ENCODE results near the gene HINT2.
A peak's percentile ranks its signal among the peaks of the same experiment; 100 is the strongest.

Gene HINT2

GRCh38 chr9:35814841-35815543, at the start of gene HINT2:
Gene HINT2, minus strand, starts transcription at chr9:35815042. Its CDS starts 63 bp downstream, at chr9:35814979.
- TF ChIP-seq, protein P1, sequence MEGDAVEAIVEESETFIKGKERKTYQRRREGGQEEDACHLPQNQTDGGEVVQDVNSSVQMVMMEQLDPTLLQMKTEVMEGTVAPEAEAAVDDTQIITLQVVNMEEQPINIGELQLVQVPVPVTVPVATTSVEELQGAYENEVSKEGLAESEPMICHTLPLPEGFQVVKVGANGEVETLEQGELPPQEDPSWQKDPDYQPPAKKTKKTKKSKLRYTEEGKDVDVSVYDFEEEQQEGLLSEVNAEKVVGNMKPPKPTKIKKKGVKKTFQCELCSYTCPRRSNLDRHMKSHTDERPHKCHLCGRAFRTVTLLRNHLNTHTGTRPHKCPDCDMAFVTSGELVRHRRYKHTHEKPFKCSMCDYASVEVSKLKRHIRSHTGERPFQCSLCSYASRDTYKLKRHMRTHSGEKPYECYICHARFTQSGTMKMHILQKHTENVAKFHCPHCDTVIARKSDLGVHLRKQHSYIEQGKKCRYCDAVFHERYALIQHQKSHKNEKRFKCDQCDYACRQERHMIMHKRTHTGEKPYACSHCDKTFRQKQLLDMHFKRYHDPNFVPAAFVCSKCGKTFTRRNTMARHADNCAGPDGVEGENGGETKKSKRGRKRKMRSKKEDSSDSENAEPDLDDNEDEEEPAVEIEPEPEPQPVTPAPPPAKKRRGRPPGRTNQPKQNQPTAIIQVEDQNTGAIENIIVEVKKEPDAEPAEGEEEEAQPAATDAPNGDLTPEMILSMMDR (IDR thresholded peaks at IDR 0.05; ENCODE audit: poor library complexity, severe bottlenecking), result peak; percentile 14
- Histone ChIP-seq H3K27me3 (ENCODE audit: insufficient read depth, poor library complexity, severe bottlenecking) (no peaks in the 10 kb centered on the region), H3K4me3 (ENCODE audit: severe bottlenecking) (peak within 1 kb of the TSS; percentile 82), H3K27ac (ENCODE audit: poor library complexity, severe bottlenecking) (peak within 1 kb of the TSS; percentile 81), H3K9me3 (ENCODE audit: severe bottlenecking) (no peaks in the 10 kb centered on the region), H3K4me1 (ENCODE audit: insufficient read depth, poor library complexity, severe bottlenecking) (no peaks in the 10 kb centered on the region), H3K36me3 (ENCODE audit: low read depth) (no peaks in the 10 kb centered on the region; the same call in 1 of the 2 replicates)
- peak; percentile 97 for DNase-seq (ENCODE audit: low spot score)
- ATAC-seq (ENCODE audit: low read depth), result peak; percentile 90

- ATAC-seq (ENCODE audit: low read depth), result no peak
- Histone ChIP-seq H3K36me3 (ENCODE audit: low read depth) (no peaks in the 10 kb centered on the region), H3K4me3 (ENCODE audit: severe bottlenecking) (no peak overlapping the region), H3K9me3 (ENCODE audit: severe bottlenecking) (no peaks in the 10 kb centered on the region), H3K27me3 (ENCODE audit: insufficient read depth, poor library complexity, severe bottlenecking) (no peaks in the 10 kb centered on the region), H3K27ac (ENCODE audit: poor library complexity, severe bottlenecking) (no peak overlapping the region), H3K4me1 (ENCODE audit: insufficient read depth, poor library complexity, severe bottlenecking) (no peaks in the 10 kb centered on the region)
- no peak for DNase-seq (ENCODE audit: low spot score)
- TF ChIP-seq, protein P1 (IDR thresholded peaks at IDR 0.05; ENCODE audit: poor library complexity, severe bottlenecking), result no peak
These were observed 48.7 kb upstream of the HINT2 start for GRCh38 chr9:35863583-35863982.

- Histone ChIP-seq H3K36me3 (ENCODE audit: low read depth) (no peaks in the 10 kb centered on the region), H3K27ac (ENCODE audit: poor library complexity, severe bottlenecking) (no peak overlapping the region), H3K4me3 (ENCODE audit: severe bottlenecking) (no peak overlapping the region), H3K27me3 (ENCODE audit: insufficient read depth, poor library complexity, severe bottlenecking) (no peaks in the 10 kb centered on the region), H3K9me3 (ENCODE audit: severe bottlenecking) (no peaks in the 10 kb centered on the region), H3K4me1 (ENCODE audit: insufficient read depth, poor library complexity, severe bottlenecking) (no peaks in the 10 kb centered on the region)
- ATAC-seq (ENCODE audit: low read depth) (no peak), DNase-seq (ENCODE audit: low spot score) (no peak)
- TF ChIP-seq, protein P1 (IDR thresholded peaks at IDR 0.05; ENCODE audit: poor library complexity, severe bottlenecking), result no peak
These were observed 47.5 kb upstream of the HINT2 start for GRCh38 chr9:35862328-35862727.

DNA sequence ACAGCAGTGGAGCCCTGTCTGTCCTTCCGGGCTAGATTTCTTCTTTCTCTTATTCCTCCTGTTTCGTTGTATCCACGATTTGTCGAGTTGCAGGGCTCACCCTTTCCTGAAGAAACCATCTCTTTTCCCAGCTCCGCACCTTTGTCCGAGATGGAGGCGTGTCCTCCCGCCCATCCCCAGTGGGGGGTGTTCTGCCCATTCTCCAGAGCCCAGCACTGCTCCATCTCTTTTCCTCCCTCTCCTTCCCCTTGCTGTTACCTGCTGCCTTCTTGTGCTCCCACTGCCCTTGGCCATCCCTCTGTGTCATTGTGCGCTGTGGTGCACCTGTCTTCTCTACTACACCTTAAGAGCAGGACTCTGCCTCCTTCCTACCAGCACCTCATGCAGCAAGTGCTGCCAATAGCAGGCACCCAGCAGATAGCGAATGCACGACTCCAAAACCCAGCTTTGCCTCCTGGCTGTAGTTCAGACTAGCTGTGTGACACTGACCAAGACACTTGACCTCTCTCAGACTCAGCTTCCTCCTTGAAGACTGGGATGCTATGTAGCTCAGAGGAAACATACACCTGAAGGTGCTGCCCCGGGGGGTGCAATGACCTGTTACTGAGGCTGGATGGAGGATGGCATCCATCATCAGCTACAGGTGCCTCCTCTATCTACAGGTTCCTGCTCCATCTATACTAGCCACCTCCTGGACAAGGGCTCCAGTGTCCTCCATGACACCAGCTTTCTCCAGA, 46.5 kb upstream of the HINT2 start:
- Histone ChIP-seq H3K27me3 (ENCODE audit: insufficient read depth, poor library complexity, severe bottlenecking) (no peaks in the 10 kb centered on the region), H3K4me1 (ENCODE audit: insufficient read depth, poor library complexity, severe bottlenecking) (no peaks in the 10 kb centered on the region), H3K4me3 (ENCODE audit: severe bottlenecking) (no peak overlapping the region), H3K27ac (ENCODE audit: poor library complexity, severe bottlenecking) (no peak overlapping the region), H3K9me3 (ENCODE audit: severe bottlenecking) (no peaks in the 10 kb centered on the region), H3K36me3 (ENCODE audit: low read depth) (no peaks in the 10 kb centered on the region)
- TF ChIP-seq, protein P1 (IDR thresholded peaks at IDR 0.05; ENCODE audit: poor library complexity, severe bottlenecking), result no peak
- ATAC-seq (ENCODE audit: low read depth), result no peak
- no peak for DNase-seq (ENCODE audit: low spot score)

DNA sequence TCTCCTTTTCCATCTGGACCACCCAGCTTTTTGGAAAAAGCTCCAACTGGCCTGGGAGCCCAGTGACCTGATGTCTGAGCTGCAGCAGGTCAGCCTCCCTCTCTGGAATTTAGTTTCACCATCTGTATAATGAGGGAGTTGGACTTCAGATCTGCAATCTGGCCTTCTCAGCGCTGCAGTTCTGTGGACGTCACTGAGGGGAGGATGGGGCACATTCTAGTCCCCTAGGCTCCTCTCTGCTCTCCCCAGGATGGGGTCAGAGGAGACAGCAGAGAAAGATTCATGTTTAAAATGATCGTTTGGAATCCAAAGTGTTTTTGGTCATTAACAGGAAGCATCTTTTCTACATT, 45.1 kb upstream of the HINT2 start:
- Histone ChIP-seq H3K36me3 (ENCODE audit: low read depth) (no peaks in the 10 kb centered on the region), H3K4me3 (ENCODE audit: severe bottlenecking) (no peak overlapping the region), H3K9me3 (ENCODE audit: severe bottlenecking) (no peaks in the 10 kb centered on the region), H3K4me1 (ENCODE audit: insufficient read depth, poor library complexity, severe bottlenecking) (no peaks in the 10 kb centered on the region), H3K27ac (ENCODE audit: poor library complexity, severe bottlenecking) (no peak overlapping the region), H3K27me3 (ENCODE audit: insufficient read depth, poor library complexity, severe bottlenecking) (no peaks in the 10 kb centered on the region)
- no peak for ATAC-seq (ENCODE audit: low read depth)
- DNase-seq (ENCODE audit: low spot score), result no peak
- TF ChIP-seq, protein P1 (IDR thresholded peaks at IDR 0.05; ENCODE audit: poor library complexity, severe bottlenecking), result no peak

Data from RWPE2 (cell line).